SJCRH30 (cell line): ENCODE results near the gene CHRNA5. TPM values are rescaled to one million over a fixed set of nuclear protein-coding genes. Genes with fewer than 3 reads are reported as not detected.

Source experiments
- DNase-seq, 2 experiments: peaks; one replicate each; pipeline ENCODE4 v3.0.0-alpha.2; 2015 to 2020
- H3K27ac ChIP-seq: fragments of 250-450 bp; sonication (Bioruptor Pico); 2 replicates; pipeline ENCODE4 v1.5.1; 2020; ENCODE audit warnings: mild to moderate bottlenecking, moderate library complexity
- H3K27me3 ChIP-seq: fragments of 250-450 bp; sonication (Bioruptor Pico); 2 replicates; pipeline ENCODE4 v1.5.1; 2020; ENCODE audit warnings: mild to moderate bottlenecking, moderate library complexity
- H3K36me3 ChIP-seq: fragments of 250-450 bp; sonication (Bioruptor Pico); 2 replicates; pipeline ENCODE4 v1.5.1; 2020; ENCODE audit warnings: mild to moderate bottlenecking, moderate library complexity
- H3K4me1 ChIP-seq: fragments of 250-450 bp; sonication (Bioruptor Pico); 2 replicates; pipeline ENCODE4 v1.5.1; 2020; ENCODE audit warnings: mild to moderate bottlenecking, moderate library complexity
- H3K4me3 ChIP-seq: fragments of 250-450 bp; sonication (Bioruptor Pico); 2 replicates; pipeline ENCODE4 v1.5.1; 2020; ENCODE audit warnings: mild to moderate bottlenecking, moderate library complexity
- H3K9me3 ChIP-seq: fragments of 250-450 bp; sonication (Bioruptor Pico); replicated peaks from 2 replicates; pipeline ENCODE4 v1.5.1; 2020; ENCODE audit warnings: mild to moderate bottlenecking, moderate library complexity
- total RNA-seq: library from RNA; depleted of rRNA; stranded (reverse); fragments of >200 nt; shearing (Covaris generic); gene quantifications from 2 replicates; pipeline ENCODE4 v1.2.3, GENCODE V29; 2014; rRNA removed

Gene CHRNA5
- total RNA-seq, 1 experiment from 2014 or later, result 19.2 TPM

- Histone ChIP-seq H3K4me1 (no peaks in the 10 kb centered on the region), H3K27me3 (no peaks in the 10 kb centered on the region), H3K4me3 (no peak overlapping the region), H3K27ac (no peak overlapping the region), H3K9me3 (no peaks in the 10 kb centered on the region; the same call in 1 of the 2 replicates), H3K36me3 (no peaks in the 10 kb centered on the region)
- DNase-seq, result no peak
Measured at GRCh38 chr15:78634210-78635145, 69.2 kb downstream of the CHRNA5 start.

- Histone ChIP-seq H3K36me3 (no peaks in the 10 kb centered on the region), H3K27ac (no peak overlapping the region), H3K4me1 (no peaks in the 10 kb centered on the region), H3K4me3 (no peak overlapping the region), H3K9me3 (no peaks in the 10 kb centered on the region; the same call in 1 of the 2 replicates), H3K27me3 (0 out of 2 replicates have a peak, but pooled peaks cover 4% of the 10 kb centered on the region)
- DNase-seq, result no peak
Measured at GRCh38 chr15:78635346-78635745, 70.0 kb downstream of the CHRNA5 start.

GRCh38 chr15:78636378-78636859 lies 71.1 kb downstream of the CHRNA5 start:
- Histone ChIP-seq H3K27me3 (peaks cover 4% of the 10 kb centered on the region; the same call in 1 of the 2 replicates), H3K4me3 (no peak overlapping the region), H3K4me1 (no peaks in the 10 kb centered on the region), H3K27ac (no peak overlapping the region), H3K36me3 (no peaks in the 10 kb centered on the region), H3K9me3 (no peaks in the 10 kb centered on the region; the same call in 1 of the 2 replicates)
- no peak for DNase-seq

- H3K27ac ChIP-seq, result no peak overlapping the region
- no peaks in the 10 kb centered on the region for H3K4me1 ChIP-seq
- DNase-seq, result no peak
- no peaks in the 10 kb centered on the region; the same call in 1 of the 2 replicates for H3K9me3 ChIP-seq
- peaks cover 4% of the 10 kb centered on the region; the same call in 1 of the 2 replicates for H3K27me3 ChIP-seq
- no peaks in the 10 kb centered on the region for H3K36me3 ChIP-seq
- no peak overlapping the region for H3K4me3 ChIP-seq
Measured at GRCh38 chr15:78637776-78638435, 72.6 kb downstream of the CHRNA5 start.

- Histone ChIP-seq H3K27ac (no peak overlapping the region), H3K9me3 (no peaks in the 10 kb centered on the region), H3K27me3 (peaks cover 4% of the 10 kb centered on the region; the same call in 1 of the 2 replicates), H3K4me1 (no peaks in the 10 kb centered on the region), H3K36me3 (no peaks in the 10 kb centered on the region), H3K4me3 (no peak overlapping the region)
- DNase-seq, result peak; percentile 69 to 84
Measured at GRCh38 chr15:78638658-78639314, 73.5 kb downstream of the CHRNA5 start.

GRCh38 chr15:78640527-78641101 lies 75.3 kb downstream of the CHRNA5 start:
- H3K9me3 ChIP-seq, result no peaks in the 10 kb centered on the region
- no peak overlapping the region for H3K27ac ChIP-seq
- H3K27me3 ChIP-seq, result peaks cover 4% of the 10 kb centered on the region; the same call in 1 of the 2 replicates
- no peaks in the 10 kb centered on the region for H3K4me1 ChIP-seq
- H3K4me3 ChIP-seq, result peak overlapping the region; percentile 54
- H3K36me3 ChIP-seq, result no peaks in the 10 kb centered on the region
- no peak for DNase-seq

- DNase-seq, result peak; percentile 51 to 54
- Histone ChIP-seq H3K4me3 (peak within 1 kb of the TSS; percentile 54), H3K9me3 (no peaks in the 10 kb centered on the region), H3K27me3 (peaks cover 4% of the 10 kb centered on the region; the same call in 1 of the 2 replicates), H3K4me1 (no peaks in the 10 kb centered on the region), H3K36me3 (no peaks in the 10 kb centered on the region), H3K27ac (no peak within 1 kb of the TSS)
Measured at GRCh38 chr15:78641102-78641748, 75.9 kb downstream of the CHRNA5 start, which contains the start of gene CHRNB4. TSS of gene CHRNB4 (minus strand) at chr15:78641210. CDS start at chr15:78641133, 77 bp downstream.

- H3K27me3 ChIP-seq, result peaks cover 4% of the 10 kb centered on the region; the same call in 1 of the 2 replicates
- no peaks in the 10 kb centered on the region for H3K4me1 ChIP-seq
- no peak overlapping the region for H3K4me3 ChIP-seq
- DNase-seq, result no peak
- no peak overlapping the region for H3K27ac ChIP-seq
- H3K9me3 ChIP-seq, result no peaks in the 10 kb centered on the region
- H3K36me3 ChIP-seq, result no peaks in the 10 kb centered on the region
Measured at GRCh38 chr15:78641749-78642275, 76.5 kb downstream of the CHRNA5 start.

GRCh38 chr15:78642331-78642730 lies 77.0 kb downstream of the CHRNA5 start:
- Histone ChIP-seq H3K36me3 (no peaks in the 10 kb centered on the region), H3K27me3 (peaks cover 4% of the 10 kb centered on the region; the same call in 1 of the 2 replicates), H3K4me3 (no peak overlapping the region), H3K4me1 (no peaks in the 10 kb centered on the region), H3K27ac (no peak overlapping the region), H3K9me3 (no peaks in the 10 kb centered on the region)
- no peak for DNase-seq

Other genes with a start within 250 kb of the CHRNA5 start
- gene CRABP1, start 225.2 kb upstream of the CHRNA5 start, total RNA-seq, result not detected in 2 replicates
- 37.7 and 44.8 TPM in 2 replicates for gene IREB2, start 127.3 kb upstream of the CHRNA5 start, total RNA-seq
- gene HYKK, start 57.9 kb upstream of the CHRNA5 start, total RNA-seq, result 8.9 and 11.4 TPM in 2 replicates
- 348 and 392 TPM in 2 replicates for gene PSMA4, start 25.1 kb upstream of the CHRNA5 start, total RNA-seq
- not detected in 2 replicates for gene CHRNA3, start 55.5 kb downstream of the CHRNA5 start, total RNA-seq
- 0.06 TPM in 1 of 2 replicates, not detected in the other for gene CHRNB4, start 75.7 kb downstream of the CHRNA5 start, total RNA-seq
- 2.0 and 2.4 TPM in 2 replicates for gene ADAMTS7, start 245.9 kb downstream of the CHRNA5 start, total RNA-seq